CD4-positive, alpha-beta T cell treated with Interferon alpha-2 for 1 hour (primary cell): ENCODE results near the gene B3GNT3.
A peak's percentile ranks its signal among the peaks of the same experiment; 100 is the strongest.

Experiments
- DNase-seq, 2 donors: peaks; one replicate each; pipeline ENCODE4 v3.0.0-alpha.2; 2020 to 2022

Gene B3GNT3

GRCh38 chr19:17835182-17836006, 40.5 kb downstream of the B3GNT3 start:
- DNase-seq: no peak

GRCh38 chr19:17836530-17836929, 41.6 kb downstream of the B3GNT3 start:
- DNase-seq: no peak

GRCh38 chr19:17837972-17838371, 43.0 kb downstream of the B3GNT3 start:
- no peak for DNase-seq

GRCh38 chr19:17840019-17840418, 45.1 kb downstream of the B3GNT3 start:
- DNase-seq: no peak

- no peak for DNase-seq
Observed at GRCh38 chr19:17841371-17841809, 46.5 kb downstream of the B3GNT3 start.

- peak; percentile 44 to 60 for DNase-seq
Observed at GRCh38 chr19:17841810-17842662, 47.1 kb downstream of the B3GNT3 start.

- DNase-seq: no peak
Observed at GRCh38 chr19:17842663-17843291, 47.8 kb downstream of the B3GNT3 start.

- no peak for DNase-seq
Observed at GRCh38 chr19:17843292-17843827, 48.4 kb downstream of the B3GNT3 start.

- no peak for DNase-seq
Observed at GRCh38 chr19:17843908-17844490, 49.1 kb downstream of the B3GNT3 start.

GRCh38 chr19:17846146-17846545, 51.2 kb downstream of the B3GNT3 start:
- peak; percentile 54 to 79 for DNase-seq

GRCh38 chr19:17847538-17848366, 52.8 kb downstream of the B3GNT3 start, which contains the start of gene JAK3:
TSS of gene JAK3 (minus strand) at chr19:17847982. CDS start at chr19:17844417, 3,565 bp downstream.
- DNase-seq: peak; percentile 93 to 95

- peak in 1 of 2 donors; percentile 29 for DNase-seq
Observed at GRCh38 chr19:17848595-17849292, 53.8 kb downstream of the B3GNT3 start.

- no peak for DNase-seq
Observed at GRCh38 chr19:17854061-17854460, 59.1 kb downstream of the B3GNT3 start.

- DNase-seq: peak; percentile 84 to 90
Observed at GRCh38 chr19:17855280-17856152, 60.6 kb downstream of the B3GNT3 start.

- peak; percentile 100 for DNase-seq
Observed at GRCh38 chr19:17859533-17860330, 64.8 kb downstream of the B3GNT3 start, which contains the start of gene RPL18A. TSS of gene RPL18A (plus strand) at chr19:17859910. CDS start at chr19:17859957, 47 bp downstream.

- DNase-seq: no peak
Observed at GRCh38 chr19:17860331-17860992, 65.5 kb downstream of the B3GNT3 start.

GRCh38 chr19:17860993-17861360, 66.0 kb downstream of the B3GNT3 start:
- DNase-seq: no peak
